Dendritic cell treated with granulocyte-macrophage colony-stimulating factor and Interleukin-4, amounts not matched to agents 40 ng/mL and 50 ng/mL, for 4 days (primary cell): ENCODE results near the gene DTWD2.
"Not testable (repeated sequence)": the region's sequence is repeated elsewhere in the genome, so short reads cannot be mapped to it uniquely, and the experiment has no call there.

ENCODE experiments used
- H3K27ac Mint-ChIP-seq: one replicate; pipeline ENCODE4 v1.8.0; 2022; ENCODE audit warnings: mild to moderate bottlenecking, mixed read lengths
- H3K27me3 Mint-ChIP-seq: one replicate; pipeline ENCODE4 v1.8.0; 2022; ENCODE audit warnings: mild to moderate bottlenecking, mixed read lengths
- H3K36me3 Mint-ChIP-seq: one replicate; pipeline ENCODE4 v1.8.0; 2022; ENCODE audit warnings: low read depth, mixed read lengths
- H3K4me1 Mint-ChIP-seq: one replicate; pipeline ENCODE4 v1.8.0; 2022; ENCODE audit warnings: low read depth, mixed read lengths
- H3K4me3 Mint-ChIP-seq: one replicate; pipeline ENCODE4 v1.8.0; 2022; ENCODE audit warnings: mild to moderate bottlenecking, moderate library complexity, mixed read lengths
- H3K9me3 Mint-ChIP-seq: one replicate; pipeline ENCODE4 v1.8.0; 2022; ENCODE audit warnings: mixed read lengths
- intact Hi-C: fragments of 100-400 bp; cut with micrococcal nuclease; formaldehyde crosslinking; loops from one replicate; pipeline ENCODE4 v1.15.0; 2022

The DTWD2 gene

GRCh38 chr5:118984602-118985001 lies 3.7 kb downstream of the DTWD2 start:
- intact Hi-C loops = loop anchor here (5.0 to 10.0 kb wide), 4 partner anchors 88 to 468 kb away; partner anchors contain the start of genes DMXL1 and HSD17B4
- no peaks in the 10 kb centered on the region for H3K36me3 Mint-ChIP-seq
- no peak overlapping the region for H3K4me3 Mint-ChIP-seq
- H3K27me3 Mint-ChIP-seq = no peaks in the 10 kb centered on the region
- peaks cover 13% of the 10 kb centered on the region for H3K4me1 Mint-ChIP-seq
- H3K27ac Mint-ChIP-seq = no peak overlapping the region
- no peaks in the 10 kb centered on the region for H3K9me3 Mint-ChIP-seq

GRCh38 chr5:118981783-118982182 lies 6.6 kb downstream of the DTWD2 start:
- peaks cover 15% of the 10 kb centered on the region for H3K9me3 Mint-ChIP-seq
- no peaks in the 10 kb centered on the region for H3K4me1 Mint-ChIP-seq
- H3K4me3 Mint-ChIP-seq = no peak overlapping the region
- H3K36me3 Mint-ChIP-seq = no peaks in the 10 kb centered on the region
- H3K27ac Mint-ChIP-seq = no peak overlapping the region
- intact Hi-C loops = loop anchor here (10.0 kb wide), 1 partner anchor 243 kb away; no protein-coding TSS in a partner anchor
- no peaks in the 10 kb centered on the region for H3K27me3 Mint-ChIP-seq

GRCh38 chr5:118980438-118980837 lies 7.9 kb downstream of the DTWD2 start:
- Mint-ChIP-seq H3K9me3 (peaks cover 29% of the 10 kb centered on the region), H3K4me3 (no peak overlapping the region), H3K27me3 (no peaks in the 10 kb centered on the region), H3K4me1 (no peaks in the 10 kb centered on the region), H3K36me3 (no peaks in the 10 kb centered on the region), H3K27ac (no peak overlapping the region)
- intact Hi-C loops = loop anchor here (10.0 kb wide), 1 partner anchor 244 kb away; no protein-coding TSS in a partner anchor

DNA sequence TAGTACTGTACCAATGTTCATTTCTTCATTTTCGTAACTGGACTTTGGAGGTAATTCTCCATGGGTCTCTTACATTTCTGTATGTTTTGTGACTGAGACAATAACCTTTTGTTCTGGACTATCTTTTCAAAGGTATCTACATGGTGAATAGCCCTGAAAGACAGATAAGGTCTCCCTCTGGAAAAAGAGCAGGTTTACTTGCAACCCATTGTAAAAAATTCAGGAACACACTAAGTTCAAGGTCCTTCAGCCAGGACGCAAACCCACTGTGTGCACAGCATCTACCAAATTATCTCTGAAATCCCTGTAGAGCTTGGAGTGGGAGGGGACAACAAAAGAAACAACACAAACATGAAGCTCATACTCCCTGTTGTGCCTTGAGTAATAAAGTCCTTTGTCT lies 8.3 kb downstream of the DTWD2 start:
- H3K4me1 Mint-ChIP-seq = no peaks in the 10 kb centered on the region
- H3K4me3 Mint-ChIP-seq = no peak overlapping the region
- intact Hi-C loops = loop anchor here (10.0 kb wide), 1 partner anchor 245 kb away; no protein-coding TSS in a partner anchor
- H3K27me3 Mint-ChIP-seq = no peaks in the 10 kb centered on the region
- H3K27ac Mint-ChIP-seq = no peak overlapping the region
- peaks cover 33% of the 10 kb centered on the region for H3K9me3 Mint-ChIP-seq
- H3K36me3 Mint-ChIP-seq = no peaks in the 10 kb centered on the region

GRCh38 chr5:118973779-118974445 lies 14.4 kb downstream of the DTWD2 start:
- H3K4me3 Mint-ChIP-seq, H3K4me1 Mint-ChIP-seq, intact Hi-C loops, H3K27ac Mint-ChIP-seq, H3K27me3 Mint-ChIP-seq, H3K36me3 Mint-ChIP-seq: not testable (repeated sequence)
- peaks cover 64% of the 10 kb centered on the region for H3K9me3 Mint-ChIP-seq

- no peaks in the 10 kb centered on the region for H3K4me1 Mint-ChIP-seq
- H3K4me3 Mint-ChIP-seq = no peak overlapping the region
- H3K9me3 Mint-ChIP-seq = peaks cover 25% of the 10 kb centered on the region
- intact Hi-C loops = no loop called here
- peaks cover 6% of the 10 kb centered on the region for H3K36me3 Mint-ChIP-seq
- no peak overlapping the region for H3K27ac Mint-ChIP-seq
- H3K27me3 Mint-ChIP-seq = no peaks in the 10 kb centered on the region
Measured at GRCh38 chr5:118968925-118969375, 19.4 kb downstream of the DTWD2 start.

GRCh38 chr5:118968406-118968911 lies 19.9 kb downstream of the DTWD2 start:
- H3K9me3 Mint-ChIP-seq = peaks cover 20% of the 10 kb centered on the region
- intact Hi-C loops = no loop called here
- H3K27me3 Mint-ChIP-seq = no peaks in the 10 kb centered on the region
- peaks cover 1% of the 10 kb centered on the region for H3K36me3 Mint-ChIP-seq
- no peaks in the 10 kb centered on the region for H3K4me1 Mint-ChIP-seq
- H3K4me3 Mint-ChIP-seq = no peak overlapping the region
- no peak overlapping the region for H3K27ac Mint-ChIP-seq

- intact Hi-C loops = no loop called here
- H3K27ac Mint-ChIP-seq = no peak overlapping the region
- no peaks in the 10 kb centered on the region for H3K4me1 Mint-ChIP-seq
- no peaks in the 10 kb centered on the region for H3K36me3 Mint-ChIP-seq
- no peak overlapping the region for H3K4me3 Mint-ChIP-seq
- no peaks in the 10 kb centered on the region for H3K27me3 Mint-ChIP-seq
- peaks cover 7% of the 10 kb centered on the region for H3K9me3 Mint-ChIP-seq
Measured at GRCh38 chr5:118967059-118967508, 21.3 kb downstream of the DTWD2 start.

GRCh38 chr5:118965890-118966289 lies 22.5 kb downstream of the DTWD2 start:
- intact Hi-C loops = no loop called here
- no peak overlapping the region for H3K27ac Mint-ChIP-seq
- H3K4me3 Mint-ChIP-seq = no peak overlapping the region
- H3K4me1 Mint-ChIP-seq = no peaks in the 10 kb centered on the region
- H3K9me3 Mint-ChIP-seq = no peaks in the 10 kb centered on the region
- no peaks in the 10 kb centered on the region for H3K36me3 Mint-ChIP-seq
- H3K27me3 Mint-ChIP-seq = no peaks in the 10 kb centered on the region

- H3K36me3 Mint-ChIP-seq, H3K27ac Mint-ChIP-seq, intact Hi-C loops, H3K4me1 Mint-ChIP-seq, H3K9me3 Mint-ChIP-seq, H3K4me3 Mint-ChIP-seq, H3K27me3 Mint-ChIP-seq: not testable (repeated sequence)
Measured at GRCh38 chr5:118964970-118965369, 23.4 kb downstream of the DTWD2 start.

- H3K4me3 Mint-ChIP-seq, H3K4me1 Mint-ChIP-seq, intact Hi-C loops, H3K36me3 Mint-ChIP-seq, H3K27me3 Mint-ChIP-seq, H3K9me3 Mint-ChIP-seq, H3K27ac Mint-ChIP-seq: not testable (repeated sequence)
Measured at GRCh38 chr5:118964388-118964787, 24.0 kb downstream of the DTWD2 start.

GRCh38 chr5:118963169-118963568 lies 25.2 kb downstream of the DTWD2 start:
- no peaks in the 10 kb centered on the region for H3K4me1 Mint-ChIP-seq
- no peaks in the 10 kb centered on the region for H3K36me3 Mint-ChIP-seq
- H3K4me3 Mint-ChIP-seq = no peak overlapping the region
- H3K27ac Mint-ChIP-seq = no peak overlapping the region
- no peaks in the 10 kb centered on the region for H3K27me3 Mint-ChIP-seq
- intact Hi-C loops = no loop called here
- no peaks in the 10 kb centered on the region for H3K9me3 Mint-ChIP-seq

GRCh38 chr5:118960557-118960956 lies 27.8 kb downstream of the DTWD2 start:
- no peaks in the 10 kb centered on the region for H3K9me3 Mint-ChIP-seq
- H3K4me1 Mint-ChIP-seq = no peaks in the 10 kb centered on the region
- no peak overlapping the region for H3K4me3 Mint-ChIP-seq
- H3K27me3 Mint-ChIP-seq = no peaks in the 10 kb centered on the region
- H3K27ac Mint-ChIP-seq = no peak overlapping the region
- intact Hi-C loops = no loop called here
- H3K36me3 Mint-ChIP-seq = no peaks in the 10 kb centered on the region

- no peaks in the 10 kb centered on the region for H3K9me3 Mint-ChIP-seq
- H3K27me3 Mint-ChIP-seq = no peaks in the 10 kb centered on the region
- H3K4me3 Mint-ChIP-seq = no peak overlapping the region
- intact Hi-C loops = loop anchor here (10.0 kb wide), 1 partner anchor 1502 kb away; no protein-coding TSS in a partner anchor
- H3K36me3 Mint-ChIP-seq = no peaks in the 10 kb centered on the region
- H3K27ac Mint-ChIP-seq = no peak overlapping the region
- H3K4me1 Mint-ChIP-seq = no peaks in the 10 kb centered on the region
Measured at GRCh38 chr5:118956727-118957126, 31.6 kb downstream of the DTWD2 start.

DNA sequence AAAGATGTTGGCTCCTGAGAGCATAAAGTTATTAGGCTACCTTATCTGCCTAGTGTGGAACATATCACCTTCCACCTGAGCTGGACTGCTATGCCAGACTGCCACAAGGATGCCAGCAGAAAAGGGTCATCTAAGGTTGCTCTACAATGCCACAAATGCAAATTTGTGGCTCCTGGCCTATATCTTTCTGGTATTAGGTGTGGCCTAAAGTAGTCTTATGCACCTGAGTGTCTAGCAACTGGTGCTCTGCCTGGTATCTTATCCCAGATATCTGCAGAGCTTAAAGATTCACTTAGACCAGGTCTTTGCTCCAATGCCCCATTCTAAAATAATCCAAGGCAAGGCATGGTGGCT lies 34.7 kb downstream of the DTWD2 start:
- intact Hi-C loops = loop anchor here (10.0 kb wide), 1 partner anchor 1499 kb away; no protein-coding TSS in a partner anchor
- no peak overlapping the region for H3K27ac Mint-ChIP-seq
- H3K27me3 Mint-ChIP-seq = no peaks in the 10 kb centered on the region
- H3K36me3 Mint-ChIP-seq = no peaks in the 10 kb centered on the region
- no peaks in the 10 kb centered on the region for H3K9me3 Mint-ChIP-seq
- no peaks in the 10 kb centered on the region for H3K4me1 Mint-ChIP-seq
- no peak overlapping the region for H3K4me3 Mint-ChIP-seq
